GM20000 (cell line): Measurements from ENCODE around the gene ZFHX2.
A peak's percentile ranks its signal among the peaks of the same experiment; 100 is the strongest.

ENCODE experiments used
- DNase-seq: peaks from one replicate; pipeline ENCODE4 v3.0.0; 2012; ENCODE audit warnings: low spot score
- TF ChIP-seq, protein P1 (sequence below): IDR thresholded peaks from 2 replicates; pipeline ENCODE4 v1.5.1; 2012; ENCODE audit warnings: mild to moderate bottlenecking, control low read depth; ENCODE audit errors: extremely low read depth, missing control alignments

Gene ZFHX2

DNA sequence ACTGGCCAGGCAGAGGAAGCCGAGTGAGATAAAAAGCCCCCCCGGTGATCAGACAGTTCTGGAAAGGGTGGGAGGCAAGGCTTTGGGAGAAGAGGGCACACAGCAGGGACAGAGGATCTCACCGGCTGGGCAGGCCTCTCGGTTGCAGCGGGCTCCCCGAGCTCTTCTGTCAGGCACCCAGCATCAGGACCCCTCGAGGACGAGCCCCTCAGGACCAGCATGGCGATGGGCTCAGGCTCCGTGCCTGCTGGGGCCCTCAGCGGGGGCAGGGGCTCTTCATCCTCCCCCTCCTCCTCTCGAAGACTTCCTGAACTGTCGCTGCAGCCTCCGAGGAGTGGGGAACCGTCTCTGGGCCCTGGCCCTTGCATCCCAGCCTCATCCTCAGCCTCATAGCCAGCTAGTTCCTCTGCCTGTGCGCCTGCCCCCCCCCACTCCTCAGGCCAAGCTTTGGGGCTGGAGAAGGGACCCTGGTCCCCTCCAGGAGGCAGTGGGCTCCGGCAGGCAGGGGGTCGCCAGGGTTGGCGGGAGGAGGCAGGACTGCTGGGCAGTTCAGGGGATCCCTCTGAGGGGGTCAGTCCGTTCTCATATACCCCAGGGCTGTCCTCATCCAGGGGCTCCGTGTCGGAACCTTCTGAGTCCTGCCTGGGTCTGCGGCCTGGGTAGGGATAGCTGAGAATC, 19.4 kb upstream of the ZFHX2 start:
- TF ChIP-seq, protein P1, sequence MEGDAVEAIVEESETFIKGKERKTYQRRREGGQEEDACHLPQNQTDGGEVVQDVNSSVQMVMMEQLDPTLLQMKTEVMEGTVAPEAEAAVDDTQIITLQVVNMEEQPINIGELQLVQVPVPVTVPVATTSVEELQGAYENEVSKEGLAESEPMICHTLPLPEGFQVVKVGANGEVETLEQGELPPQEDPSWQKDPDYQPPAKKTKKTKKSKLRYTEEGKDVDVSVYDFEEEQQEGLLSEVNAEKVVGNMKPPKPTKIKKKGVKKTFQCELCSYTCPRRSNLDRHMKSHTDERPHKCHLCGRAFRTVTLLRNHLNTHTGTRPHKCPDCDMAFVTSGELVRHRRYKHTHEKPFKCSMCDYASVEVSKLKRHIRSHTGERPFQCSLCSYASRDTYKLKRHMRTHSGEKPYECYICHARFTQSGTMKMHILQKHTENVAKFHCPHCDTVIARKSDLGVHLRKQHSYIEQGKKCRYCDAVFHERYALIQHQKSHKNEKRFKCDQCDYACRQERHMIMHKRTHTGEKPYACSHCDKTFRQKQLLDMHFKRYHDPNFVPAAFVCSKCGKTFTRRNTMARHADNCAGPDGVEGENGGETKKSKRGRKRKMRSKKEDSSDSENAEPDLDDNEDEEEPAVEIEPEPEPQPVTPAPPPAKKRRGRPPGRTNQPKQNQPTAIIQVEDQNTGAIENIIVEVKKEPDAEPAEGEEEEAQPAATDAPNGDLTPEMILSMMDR: no peak
- no peak for DNase-seq

DNA sequence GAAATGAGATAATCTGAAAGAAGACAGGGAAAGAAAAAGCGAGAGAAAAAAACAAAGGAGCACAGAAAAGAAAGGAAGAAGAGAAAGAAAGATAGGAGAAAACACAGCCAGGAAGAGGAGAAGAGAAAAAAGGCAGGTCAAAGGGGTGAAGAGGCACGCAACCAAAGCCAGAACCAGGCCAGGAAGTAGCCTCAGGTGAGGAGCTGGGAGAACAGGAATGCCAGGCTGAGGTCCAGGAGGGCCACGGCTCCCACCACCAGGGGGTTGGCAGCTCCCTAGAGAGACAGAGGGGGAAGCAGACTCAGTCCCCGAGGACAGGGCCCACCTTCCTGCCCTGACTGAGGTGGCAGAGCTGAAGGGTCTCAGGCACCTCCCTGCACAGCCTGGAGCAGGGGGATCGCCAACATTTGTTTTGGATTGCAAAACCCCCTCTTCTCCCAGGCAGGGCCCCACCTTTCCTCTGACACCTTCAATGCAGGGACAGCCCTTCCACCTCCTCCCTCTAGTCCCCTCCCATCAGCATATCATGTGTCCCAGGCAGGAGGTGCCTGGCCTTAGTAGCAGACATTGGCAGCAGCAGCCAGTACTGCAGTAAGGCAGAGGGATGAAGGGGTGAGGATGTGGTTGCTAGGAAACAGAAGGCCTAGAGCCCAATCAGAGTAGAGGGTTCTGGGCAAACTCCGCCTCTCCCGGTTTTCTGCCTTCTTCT, 18.0 kb upstream of the ZFHX2 start:
- DNase-seq: no peak
- TF ChIP-seq, protein P1: no peak

DNA sequence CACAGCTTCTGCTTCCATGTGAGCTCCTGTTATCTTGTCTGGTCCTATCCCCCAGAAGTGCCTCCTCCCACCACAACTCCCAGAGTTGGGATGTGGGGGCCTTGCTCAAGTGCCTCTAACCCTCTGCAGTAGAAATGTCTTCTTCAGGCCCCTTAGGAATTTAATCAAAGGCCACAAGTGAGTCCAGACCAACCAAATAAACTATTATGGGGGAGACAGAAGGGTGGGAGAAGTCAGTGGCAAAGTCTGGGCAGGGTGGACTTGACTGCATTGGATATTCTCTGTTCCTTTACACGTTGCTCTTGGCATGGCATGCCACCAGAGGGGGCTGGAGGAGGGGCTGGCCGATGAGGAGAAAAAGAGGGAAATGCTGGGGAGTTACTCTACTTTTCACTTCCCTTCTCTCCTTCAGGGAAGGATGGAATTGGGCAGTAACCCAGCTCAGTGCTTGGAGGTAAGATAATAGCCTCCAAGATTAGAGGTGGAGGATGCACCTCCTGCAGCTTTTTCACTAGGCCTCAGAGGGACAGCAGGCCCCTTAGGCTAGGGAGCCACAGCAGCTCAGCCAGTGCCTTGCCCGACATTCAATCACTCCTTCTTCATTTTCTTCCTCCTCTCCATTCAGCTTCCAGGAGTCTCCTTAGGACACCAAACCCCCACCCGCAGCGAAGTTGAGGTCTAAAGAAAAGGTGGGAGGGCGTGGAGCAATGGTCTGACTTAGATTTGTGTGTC, 17.2 kb upstream of the ZFHX2 start:
- no peak for DNase-seq
- TF ChIP-seq, protein P1: peak; percentile 17

DNA sequence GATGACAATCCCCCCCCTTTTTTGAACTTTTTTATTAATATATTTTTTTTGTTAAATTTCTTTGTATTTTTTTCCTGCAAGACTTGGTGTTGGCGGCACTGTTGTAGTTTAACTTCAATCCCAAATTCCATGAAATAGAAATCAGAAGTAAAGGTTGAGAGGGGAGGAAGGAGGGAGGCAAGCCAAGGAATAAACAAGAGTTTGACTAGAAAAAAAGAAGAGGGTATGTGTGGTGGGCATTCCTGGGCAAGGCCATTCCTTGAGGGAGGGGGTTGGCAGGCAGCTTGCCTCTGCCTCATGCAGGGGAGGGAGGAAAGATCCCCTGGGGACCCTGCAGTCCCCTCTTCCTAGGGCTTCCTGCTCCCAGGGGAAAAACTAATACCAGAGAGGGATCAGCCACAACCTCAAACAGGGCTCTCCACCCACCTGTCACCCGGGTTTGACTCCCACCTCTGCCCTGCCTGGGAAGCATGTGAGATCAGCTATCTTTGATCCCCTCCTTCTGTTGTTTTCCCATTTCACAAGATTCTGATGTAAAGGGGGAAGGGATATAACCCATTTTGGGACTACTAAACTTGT, 16.5 kb upstream of the ZFHX2 start:
- TF ChIP-seq, protein P1: no peak
- DNase-seq: no peak

DNA sequence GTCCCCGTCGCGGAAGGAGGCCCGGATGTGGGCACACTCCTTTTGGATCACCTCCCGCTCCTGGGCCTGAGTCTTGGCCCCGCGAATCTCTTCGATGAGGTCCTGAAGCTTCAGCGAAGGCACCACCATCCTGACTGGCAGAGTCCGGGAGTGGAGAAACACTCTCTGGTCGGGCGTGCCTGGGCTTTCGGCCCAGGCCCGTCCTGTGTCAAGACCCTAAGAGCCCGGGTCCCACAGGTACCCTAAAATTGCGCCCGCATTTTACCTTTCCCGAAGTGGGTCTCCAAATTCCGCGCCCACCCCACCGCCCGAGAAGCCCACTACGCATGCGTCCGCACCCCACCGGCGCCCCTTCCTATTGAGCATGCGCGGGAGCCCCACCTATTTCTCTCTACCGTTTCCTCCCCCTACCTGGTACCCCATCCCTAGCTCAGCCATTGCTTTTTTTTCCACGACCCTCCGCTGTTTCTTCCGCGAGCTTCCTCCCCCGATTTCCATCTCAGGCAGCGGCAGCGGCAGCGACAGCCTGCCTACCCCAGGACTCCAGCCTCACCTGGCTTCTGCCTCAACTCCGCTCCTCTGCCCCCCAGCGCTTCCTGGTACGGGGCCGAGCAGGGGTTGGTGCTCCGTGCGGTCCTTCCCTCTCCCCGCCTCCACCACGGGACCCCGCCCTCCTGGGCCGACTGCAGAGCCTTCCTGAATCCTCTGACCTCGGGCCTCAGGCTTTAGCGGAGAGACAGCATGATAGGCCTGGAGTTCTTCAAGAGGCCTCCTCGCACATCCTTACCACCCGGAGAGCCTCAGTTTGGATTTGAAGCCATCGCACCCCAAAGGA, 15.8 kb upstream of the ZFHX2 start, which contains the start of gene AP1G2:
Gene AP1G2 (minus strand): TSS at position 606 of the 835 bp plus-strand sequence. CDS start 477 bp downstream, at position 129.
- peak; percentile 90 for DNase-seq
- TF ChIP-seq, protein P1: no peak

DNA sequence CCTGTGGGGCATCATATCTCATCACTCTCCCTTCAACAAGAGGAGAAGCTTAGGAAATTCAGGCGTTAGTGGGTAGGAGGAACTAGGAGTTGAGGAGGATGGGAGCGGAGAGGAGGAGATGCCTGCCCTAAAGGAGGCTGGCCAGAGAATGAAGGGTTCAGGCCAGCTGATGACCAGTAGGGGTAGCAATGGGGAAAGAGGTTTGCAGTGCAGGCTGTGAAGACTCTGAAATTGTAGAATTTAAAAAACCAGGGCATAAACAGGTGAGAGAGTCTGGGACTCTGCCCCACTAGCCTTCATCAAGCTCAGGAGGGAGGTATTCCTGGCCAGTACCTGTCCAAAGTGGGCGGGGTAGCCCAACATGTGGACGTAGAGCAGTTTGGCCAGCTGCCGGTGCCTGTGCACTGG, 15.2 kb upstream of the ZFHX2 start:
- DNase-seq: no peak
- TF ChIP-seq, protein P1: no peak
